Naive thymus-derived CD4-positive, alpha-beta T cell (primary cell): Measurements from ENCODE around the gene CCDC181. TPM values are rescaled to one million over a fixed set of nuclear protein-coding genes. Genes with fewer than 3 reads are reported as not detected.

Experiments
- ATAC-seq: fragments of 150-1000 bp; cut with Tn5 transposase; 2 replicates; pipeline ENCODE4 v1.10.0; 2021; ENCODE audit warnings: mild to moderate bottlenecking, moderate library complexity
- CTCF ChIA-PET: fragments of 350-600 bp; sonication (Branson Sonifier 250); formaldehyde crosslinking; loops from one replicate; lab custom pipeline; 2021; ENCODE audit warnings: antibody characterized with exemption; lab: Charles Lee
- POLR2A ChIA-PET: fragments of 350-600 bp; sonication (Branson Sonifier 250); formaldehyde crosslinking; loops from one replicate; lab custom pipeline; 2021; ENCODE audit warnings: antibody characterized with exemption, inconsistent platforms; lab: Charles Lee
- DNase-seq, 9 donors: peaks; one replicate each; pipeline versions ENCODE4 v3.0.0 to v3.0.0-alpha.2; 2020 to 2022; ENCODE audit warnings: mixed read lengths in 1 of 9
- H3K27ac ChIP-seq: one replicate; pipeline ENCODE4 v1.7.0; 2013; ENCODE audit warnings: mild to moderate bottlenecking, low read depth, low read length, moderate library complexity
- H3K27me3 ChIP-seq, 2 donors: one replicate each; pipeline ENCODE4 v1.7.0; 2013; ENCODE audit warnings: low read length in 2 of 2, mild to moderate bottlenecking in 2 of 2, moderate library complexity in 2 of 2; ENCODE audit not compliant: control insufficient read depth in 2 of 2, insufficient read depth in 2 of 2
- H3K36me3 ChIP-seq, 3 experiments: 1 replicate in 2 of 3; 2 replicates in 1 of 3; pipeline ENCODE4 v1.7.0; 2013; ENCODE audit warnings: low read length in 3 of 3, mild to moderate bottlenecking in 3 of 3, moderate library complexity in 1 of 3; ENCODE audit not compliant: insufficient read depth in 3 of 3, control insufficient read depth in 2 of 3
- H3K4me1 ChIP-seq, 2 donors: one replicate each; pipeline ENCODE4 v1.7.0; 2013; ENCODE audit warnings: low read length in 2 of 2, mild to moderate bottlenecking in 2 of 2, moderate library complexity in 1 of 2; ENCODE audit not compliant: control insufficient read depth in 2 of 2, insufficient read depth in 2 of 2
- H3K4me3 ChIP-seq: 2 replicates; pipeline ENCODE4 v1.7.0; 2013; ENCODE audit warnings: mild to moderate bottlenecking, low read length
- H3K9me3 ChIP-seq, 3 experiments: 1 replicate in 2 of 3; 2 replicates in 1 of 3; pipeline ENCODE4 v1.7.0; 2013; ENCODE audit warnings: low read length in 3 of 3; ENCODE audit not compliant: control insufficient read depth in 2 of 3
- H3K27ac Mint-ChIP-seq, 9 donors: one replicate each; pipeline ENCODE4 v1.8.0; 2020 to 2022; ENCODE audit warnings: mixed read lengths in 9 of 9, mild to moderate bottlenecking in 8 of 9, moderate library complexity in 5 of 9, inconsistent platforms in 2 of 9
- H3K27me3 Mint-ChIP-seq, 5 donors: one replicate each; pipeline ENCODE4 v1.8.0; 2021 to 2022; ENCODE audit warnings: mixed read lengths in 5 of 5, mild to moderate bottlenecking in 1 of 5
- H3K36me3 Mint-ChIP-seq, 5 donors: one replicate each; pipeline ENCODE4 v1.8.0; 2020 to 2022; ENCODE audit warnings: mixed read lengths in 5 of 5, mild to moderate bottlenecking in 3 of 5, inconsistent platforms in 1 of 5
- H3K4me1 Mint-ChIP-seq, 7 donors: one replicate each; pipeline ENCODE4 v1.8.0; 2020 to 2022; ENCODE audit warnings: mixed read lengths in 7 of 7, mild to moderate bottlenecking in 3 of 7, inconsistent platforms in 1 of 7
- H3K4me3 Mint-ChIP-seq, 10 donors: one replicate each; pipeline ENCODE4 v1.8.0; 2020 to 2022; ENCODE audit warnings: mild to moderate bottlenecking in 10 of 10, mixed read lengths in 10 of 10, moderate library complexity in 6 of 10, inconsistent platforms in 2 of 10
- H3K9me3 Mint-ChIP-seq, 11 donors: one replicate each; pipeline ENCODE4 v1.8.0; 2020 to 2022; ENCODE audit warnings: mixed read lengths in 11 of 11, mild to moderate bottlenecking in 4 of 11, inconsistent platforms in 1 of 11, moderate library complexity in 1 of 11
- intact Hi-C, 2 donors: fragments of 100-400 bp; cut with micrococcal nuclease; formaldehyde crosslinking; loops; one replicate each; pipeline ENCODE4 v1.15.1; 2023
- polyA plus RNA-seq, 2 donors: library from polyadenylated mRNA; unstranded; fragments of 300-500 nt; fragmentation: Illumina TruSeq; gene quantifications; one replicate each; pipeline ENCODE4 v1.2.3, GENCODE V29; 2021
- total RNA-seq, 6 experiments: library from RNA in 5 of 6; stranded (reverse) in 5 of 6; gene quantifications; 1 replicate in 5 of 6; 2 replicates in 1 of 6; pipeline ENCODE4 v1.2.3 and lab custom pipeline; 2021 to 2026

CCDC181 gene
- total and polyA plus RNA-seq, 7 experiments from 2014 or later = not detected

GRCh38 chr1:169466259-169467230 is 39.3 kb upstream of the CCDC181 start:
- H3K36me3 ChIP-seq = peaks cover 0 to 4% (median 0%) of the 10 kb centered on the region in 3 experiments
- Mint-ChIP-seq H3K9me3 (no peaks in the 10 kb centered on the region), H3K4me3 (no peak overlapping the region), H3K4me1 (peaks cover 0 to 6% (median 5%) of the 10 kb centered on the region in 7 donors), H3K36me3 (peaks cover 0 to 9% (median 5%) of the 10 kb centered on the region in 5 donors), H3K27ac (peak overlapping the region in 1 of 9 donors; percentile 27), H3K27me3 (peaks cover 0 to under 1% (median 0%) of the 10 kb centered on the region in 5 donors)
- no peak overlapping the region for H3K27ac ChIP-seq
- ATAC-seq (no peak), DNase-seq (peak in 3 of 9 donors; percentile 10 to 18 (median 18))
- CTCF ChIA-PET = interaction anchor here (0.7 to 2.1 kb wide), 7 partner anchors 62 to 1124 kb away, joined by 3 to 7 read pairs (median 4); no protein-coding TSS in a partner anchor
- H3K4me3 ChIP-seq = no peak overlapping the region
- intact Hi-C loops = loop anchor here (1.0 kb wide), 4 partner anchors 19 to 343 kb away; partner anchors contain the start of gene SLC19A2 (in 1 of the 2)
- H3K4me1 ChIP-seq = no peaks in the 10 kb centered on the region
- POLR2A ChIA-PET = interaction anchor here (0.7 kb wide), 1 partner anchor 192 kb away, joined by 3 read pairs; no protein-coding TSS in a partner anchor
- H3K9me3 ChIP-seq = no peaks in the 10 kb centered on the region
- no peaks in the 10 kb centered on the region for H3K27me3 ChIP-seq

- Mint-ChIP-seq H3K9me3 (peaks cover 0 to 5% (median 0%) of the 10 kb centered on the region in 11 donors), H3K27me3 (peaks cover 2 to 8% (median 7%) of the 10 kb centered on the region in 5 donors), H3K36me3 (peaks cover 0 to 16% (median 5%) of the 10 kb centered on the region in 5 donors), H3K4me1 (peaks cover 3 to 19% (median 15%) of the 10 kb centered on the region in 7 donors), H3K4me3 (no peak overlapping the region), H3K27ac (peak overlapping the region in 1 of 9 donors; percentile 22)
- Histone ChIP-seq H3K4me3 (no peak overlapping the region), H3K4me1 (no peaks in the 10 kb centered on the region), H3K27me3 (no peaks in the 10 kb centered on the region), H3K36me3 (peaks cover 0 to 4% (median 0%) of the 10 kb centered on the region in 3 experiments), H3K27ac (no peak overlapping the region), H3K9me3 (no peaks in the 10 kb centered on the region)
- DNase-seq (no peak), ATAC-seq (no peak)
- POLR2A ChIA-PET = no interaction called here
- CTCF ChIA-PET = interaction anchor here (1.3 to 2.1 kb wide), 3 partner anchors 80 to 1123 kb away, joined by 4 to 7 read pairs (median 5); no protein-coding TSS in a partner anchor
- intact Hi-C loops = no loop called here
These were observed 38.0 kb upstream of the CCDC181 start for GRCh38 chr1:169465281-169465680.

GRCh38 chr1:169462385-169462784 is 35.1 kb upstream of the CCDC181 start:
- Histone ChIP-seq H3K36me3 (no peaks in the 10 kb centered on the region), H3K4me3 (no peak overlapping the region), H3K9me3 (no peaks in the 10 kb centered on the region), H3K4me1 (no peaks in the 10 kb centered on the region), H3K27me3 (no peaks in the 10 kb centered on the region), H3K27ac (no peak overlapping the region)
- Mint-ChIP-seq H3K36me3 (peaks cover 0 to 11% (median 4%) of the 10 kb centered on the region in 5 donors), H3K27me3 (peaks cover 4 to 19% (median 10%) of the 10 kb centered on the region in 5 donors), H3K4me1 (peaks cover 5 to 30% (median 19%) of the 10 kb centered on the region in 7 donors), H3K4me3 (no peak overlapping the region), H3K9me3 (peaks cover 0 to 5% (median under 1%) of the 10 kb centered on the region in 11 donors), H3K27ac (no peak overlapping the region)
- intact Hi-C loops = no loop called here
- POLR2A ChIA-PET = no interaction called here
- DNase-seq = no peak
- ATAC-seq = no peak
- CTCF ChIA-PET = no interaction called here

GRCh38 chr1:169461390-169462000 is 34.2 kb upstream of the CCDC181 start:
- no peak for DNase-seq
- peaks cover 6 to 26% (median 14%) of the 10 kb centered on the region in 5 donors for H3K27me3 Mint-ChIP-seq
- H3K36me3 Mint-ChIP-seq = peaks cover 5 to 16% (median 7%) of the 10 kb centered on the region in 5 donors
- POLR2A ChIA-PET = no interaction called here
- intact Hi-C loops = no loop called here
- peaks cover 0 to 6% (median 0%) of the 10 kb centered on the region in 3 experiments for H3K9me3 ChIP-seq
- peaks cover 5 to 30% (median 19%) of the 10 kb centered on the region in 7 donors for H3K4me1 Mint-ChIP-seq
- H3K4me3 Mint-ChIP-seq = peak overlapping the region in 6 of 10 donors; percentile 2 to 78 (median 39)
- H3K9me3 Mint-ChIP-seq = peaks cover 0 to 13% (median 8%) of the 10 kb centered on the region in 11 donors
- H3K27ac Mint-ChIP-seq = peak overlapping the region in 1 of 9 donors; percentile 58
- H3K4me1 ChIP-seq = no peaks in the 10 kb centered on the region
- H3K27ac ChIP-seq = no peak overlapping the region
- CTCF ChIA-PET = no interaction called here
- H3K4me3 ChIP-seq = no peak overlapping the region
- H3K36me3 ChIP-seq = no peaks in the 10 kb centered on the region
- H3K27me3 ChIP-seq = no peaks in the 10 kb centered on the region
- ATAC-seq = no peak

- H3K27ac Mint-ChIP-seq = peak overlapping the region in 3 of 9 donors; percentile 32 to 73 (median 38)
- POLR2A ChIA-PET = no interaction called here
- CTCF ChIA-PET = no interaction called here
These were observed 33.0 kb upstream of the CCDC181 start for GRCh38 chr1:169460191-169460833.

GRCh38 chr1:169457443-169457842 is 30.2 kb upstream of the CCDC181 start:
- intact Hi-C loops = no loop called here
- peaks cover 5 to 16% (median 7%) of the 10 kb centered on the region in 5 donors for H3K36me3 Mint-ChIP-seq
- H3K27ac Mint-ChIP-seq = no peak overlapping the region
- H3K27ac ChIP-seq = no peak overlapping the region
- ATAC-seq = no peak
- ChIA-PET CTCF (no interaction called here), POLR2A (no interaction called here)
- H3K27me3 Mint-ChIP-seq = peaks cover 14 to 39% (median 15%) of the 10 kb centered on the region in 5 donors
- H3K4me3 Mint-ChIP-seq = no peak overlapping the region
- no peaks in the 10 kb centered on the region for H3K4me1 ChIP-seq
- no peak for DNase-seq
- peaks cover 5 to 25% (median 21%) of the 10 kb centered on the region in 7 donors for H3K4me1 Mint-ChIP-seq
- peaks cover 0 to 6% (median 0%) of the 10 kb centered on the region in 3 experiments for H3K9me3 ChIP-seq
- H3K9me3 Mint-ChIP-seq = peaks cover 0 to 15% (median 10%) of the 10 kb centered on the region in 11 donors
- H3K36me3 ChIP-seq = no peaks in the 10 kb centered on the region
- no peak overlapping the region for H3K4me3 ChIP-seq
- no peaks in the 10 kb centered on the region for H3K27me3 ChIP-seq

More at GRCh38 chr1:169460191-169460833, 33.0 kb upstream of the CCDC181 start:
- peak in 2 of 9 donors; percentile 3 to 11 for DNase-seq
- Histone ChIP-seq H3K36me3 (no peaks in the 10 kb centered on the region), H3K4me3 (peak overlapping the region; percentile 43), H3K27ac (no peak overlapping the region), H3K4me1 (no peaks in the 10 kb centered on the region), H3K9me3 (peaks cover 0 to 6% (median 0%) of the 10 kb centered on the region in 3 experiments), H3K27me3 (no peaks in the 10 kb centered on the region)
- Mint-ChIP-seq H3K27me3 (peaks cover 9 to 31% (median 14%) of the 10 kb centered on the region in 5 donors), H3K36me3 (peaks cover 5 to 16% (median 7%) of the 10 kb centered on the region in 5 donors), H3K4me1 (peaks cover 5 to 30% (median 24%) of the 10 kb centered on the region in 7 donors), H3K9me3 (peaks cover 0 to 15% (median 10%) of the 10 kb centered on the region in 11 donors), H3K4me3 (peak overlapping the region; percentile 48 to 80 (median 73))
- intact Hi-C loops = no loop called here
- peak; percentile 58 for ATAC-seq
